ENCODE data around the gene TGFBR3. TPM values are rescaled to one million over a fixed set of nuclear protein-coding genes. Genes with fewer than 3 reads are reported as not detected.

Gene TGFBR3
- total and polyA plus RNA-seq, 2 of the 13 experiments (the other 11 are each of a cell fraction or from before 2014, with no cell fraction given): 76.5 to 195 TPM

GRCh38 chr1:91928026-91928425, 42.1 kb upstream of the TGFBR3 start (continued):
- no peak for TF ChIP-seq FOXP4 (CRISPR knock-in tag; IDR thresholded peaks at IDR 0.05)
- no peak for TF ChIP-seq NFE2L2 (IDR thresholded peaks at IDR 0.05; ENCODE audit: low read length)
- no peak for TF ChIP-seq FOXO1 (CRISPR knock-in tag; IDR thresholded peaks at IDR 0.05)
- no peak for TF ChIP-seq NFKBIZ (CRISPR knock-in tag; IDR thresholded peaks at IDR 0.05)
- TF ChIP-seq ZZZ3 (CRISPR knock-in tag; IDR thresholded peaks at IDR 0.05; ENCODE audit: borderline replicate concordance): no peak
- no peak for TF ChIP-seq ETV5 (CRISPR knock-in tag; IDR thresholded peaks at IDR 0.05; ENCODE audit: borderline replicate concordance)
- no peak for TF ChIP-seq ZBTB2 (CRISPR knock-in tag; IDR thresholded peaks at IDR 0.05; ENCODE audit: low read depth)
- no peak for TF ChIP-seq PRMT3 (CRISPR knock-in tag; IDR thresholded peaks at IDR 0.05; ENCODE audit: borderline replicate concordance, low read depth)

GRCh38 chr1:91925644-91926435, 39.9 kb upstream of the TGFBR3 start:
- POLR2A ChIA-PET: no interaction called here
- H3K9me3 ChIP-seq (ENCODE audit: low read length): no peaks in the 10 kb centered on the region
- DNase-seq (ENCODE audit: low spot score): no peak
- no peak for ATAC-seq
- CTCF ChIA-PET (ENCODE audit: low intra/inter-chr PET ratio, low total read pairs): interaction anchor here (1.7 to 2.3 kb wide), 2 partner anchors 135 to 414 kb away, joined by 3 to 15 read pairs; no protein-coding TSS in a partner anchor
- no peak overlapping the region for H3K9ac ChIP-seq (ENCODE audit: insufficient read depth, low read depth, low read length)
- H3K27me3 ChIP-seq (ENCODE audit: control insufficient read depth in 1 of 2, insufficient read depth in 2 of 2, low read length in 2 of 2): no peaks in the 10 kb centered on the region
- H3K27ac ChIP-seq (ENCODE audit: extremely low read length, insufficient read depth, low read length): no peak overlapping the region
- H3K36me3 ChIP-seq (replicated peaks in 1 of 2; ENCODE audit: control insufficient read depth in 1 of 2, insufficient read depth in 2 of 2, low read length in 2 of 2): no peaks in the 10 kb centered on the region
- no peak overlapping the region for H2AFZ ChIP-seq (ENCODE audit: low read length)
- no peak overlapping the region for H3K4me2 ChIP-seq (ENCODE audit: low read depth, low read length)
- BruUV-seq (replicated peaks): no TSS peak
- intact Hi-C loops (cut with micrococcal nuclease; ENCODE audit: unreplicated experiment) (loop anchor here (2.0 to 10.0 kb wide), 5 partner anchors 39 to 371 kb away; partner anchors contain the start of genes GLMN, RPAP2 and TGFBR3), in situ Hi-C loops (cut with HindIII; ENCODE audit: extremely low pct_ligation_motif_present, low pct_unique_long_range_greater_than_20kb) (loop anchor here (5.0 to 10.0 kb wide), 2 partner anchors 311 to 414 kb away; no protein-coding TSS in a partner anchor)
- 84% methylated on average over 4 of the region's 4 CpGs for WGBS (ENCODE audit: low lambda C conversion rate)
- H3K4me3 ChIP-seq (replicated peaks in 1 of 3; ENCODE audit: insufficient read depth in 1 of 3, low read depth in 2 of 3, low read length in 3 of 3): no peak overlapping the region
- H4K20me1 ChIP-seq (ENCODE audit: insufficient read depth, low read length): no peaks in the 10 kb centered on the region
- H3K79me2 ChIP-seq (ENCODE audit: insufficient read depth, low read length): no peaks in the 10 kb centered on the region
- no peak for FAIRE-seq
- peaks cover 21% of the 10 kb centered on the region for H3K4me1 ChIP-seq (ENCODE audit: insufficient read depth, low read length)
- TF ChIP-seq FOXC1 (CRISPR knock-in tag; IDR thresholded peaks at IDR 0.05; ENCODE audit: borderline replicate concordance): no peak
- TF ChIP-seq HMG20A (CRISPR knock-in tag; IDR thresholded peaks at IDR 0.05; ENCODE audit: borderline replicate concordance): no peak
- peak; percentile 93 for TF ChIP-seq HNRNPK (IDR thresholded peaks at IDR 0.05; ENCODE audit: low read depth, low read length, poor library complexity, severe bottlenecking)
- no peak for TF ChIP-seq RERE (CRISPR knock-in tag; IDR thresholded peaks at IDR 0.05; ENCODE audit: low read depth)
- no peak for TF ChIP-seq NFIB (CRISPR knock-in tag; IDR thresholded peaks at IDR 0.05; ENCODE audit: borderline replicate concordance)
